ENCODE measurements around the gene MYDGF. TPM values are rescaled to one million over a fixed set of nuclear protein-coding genes. Genes with fewer than 3 reads are reported as not detected.

Gene MYDGF
- total and polyA plus RNA-seq, 4 donors, result 47.7 to 80.0 (median 70.6) TPM

DNA sequence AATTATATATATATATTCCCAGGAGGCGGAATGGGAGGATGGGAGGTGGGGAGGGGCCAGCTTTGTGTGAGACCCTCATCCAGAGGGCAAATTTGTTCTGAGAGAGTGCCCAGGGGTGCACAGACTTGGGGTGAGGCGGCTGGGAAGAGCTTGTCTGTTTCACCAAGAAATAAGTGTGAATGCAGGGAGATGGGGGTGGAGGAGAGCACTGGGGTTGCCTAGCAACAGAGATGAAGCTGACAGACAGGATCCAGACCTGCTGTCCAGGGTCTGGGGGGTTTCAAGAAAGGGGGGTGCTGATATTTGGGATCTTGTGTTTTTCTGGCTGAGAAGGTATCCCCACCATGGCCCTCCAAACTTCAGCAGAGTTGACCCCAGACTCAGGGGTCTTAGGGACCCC is 49.5 kb downstream of the MYDGF start:
- peak in 2 of 6 donors; percentile 45 to 72 for DNase-seq (ENCODE audit: low read depth in 4 of 6, low spot score in 6 of 6)
- H3K4me3 ChIP-seq (ENCODE audit: low read depth, low read length), result no peak overlapping the region

DNA sequence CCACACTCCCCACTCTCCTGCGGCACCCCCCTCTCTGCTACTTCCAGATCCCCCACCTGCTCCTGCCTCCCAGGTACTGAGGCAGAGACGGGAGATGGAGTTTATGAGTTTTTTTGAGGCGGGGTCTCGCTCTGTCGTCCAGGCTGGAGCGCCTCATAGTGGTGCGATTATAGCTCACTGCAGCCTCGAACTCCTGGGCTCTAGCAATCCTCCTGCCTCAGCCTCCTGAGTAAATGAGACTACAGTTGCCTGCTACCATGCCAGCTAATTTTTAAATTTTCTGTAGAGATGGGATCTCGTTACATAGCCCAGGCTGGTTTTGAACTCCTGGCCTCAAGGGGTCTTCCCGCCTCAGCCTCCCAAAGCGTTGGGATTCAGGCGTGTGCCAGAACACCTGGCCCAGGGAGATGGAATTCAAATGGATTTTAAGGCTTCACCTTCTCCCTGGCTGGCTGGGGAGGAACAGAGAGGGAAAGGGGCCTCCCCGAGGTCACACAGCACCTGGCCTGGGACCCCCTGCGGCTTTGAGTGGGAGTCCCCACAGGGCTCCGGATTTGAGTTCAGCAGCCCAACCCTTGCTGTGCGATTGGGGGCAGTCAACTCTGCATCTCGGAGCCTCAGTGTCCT is 50.4 kb downstream of the MYDGF start:
- no peaks in the 10 kb centered on the region for H3K9me3 ChIP-seq (ENCODE audit: control insufficient read depth, insufficient read depth, low read length)

More for the DNA sequence above, 49.5 kb downstream of the MYDGF start:
- Histone ChIP-seq H3K27me3 (ENCODE audit: control insufficient read depth, insufficient read depth, low read length) (peaks cover 2% of the 10 kb centered on the region), H3K4me1 (ENCODE audit: control insufficient read depth, insufficient read depth, low read length) (peaks cover 13% of the 10 kb centered on the region), H3K9me3 (ENCODE audit: control insufficient read depth, insufficient read depth, low read length) (no peaks in the 10 kb centered on the region), H3K36me3 (ENCODE audit: control insufficient read depth, insufficient read depth, low read length) (no peaks in the 10 kb centered on the region), H3K27ac (ENCODE audit: low read depth, low read length) (no peak overlapping the region)
- 33% methylated on average over 2 of the region's 2 CpGs for WGBS (ENCODE audit: insufficient coverage)

DNA sequence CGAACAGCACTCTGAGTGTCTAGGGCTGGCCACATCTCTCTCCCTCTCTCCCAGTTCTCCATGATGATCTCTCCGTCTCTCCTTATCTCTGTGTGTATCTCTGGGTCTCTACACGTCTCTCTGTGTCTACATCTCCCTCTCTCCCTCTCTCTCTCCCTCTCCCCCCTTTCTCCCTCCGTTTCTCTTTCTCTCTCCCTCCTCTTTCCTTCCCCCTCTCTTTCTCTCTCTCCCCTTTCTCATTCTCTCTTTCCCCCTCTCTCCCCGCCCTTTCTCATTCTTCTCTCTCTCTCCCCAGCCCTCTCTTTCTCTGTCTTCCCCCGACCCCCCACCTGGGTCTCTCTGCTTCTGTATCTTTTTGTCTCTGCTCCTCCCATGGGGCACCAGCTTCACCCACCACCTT is 52.1 kb downstream of the MYDGF start:
- WGBS (ENCODE audit: insufficient coverage), result 38% methylated on average over 6 of the region's 6 CpGs
- no peaks in the 10 kb centered on the region for H3K36me3 ChIP-seq (ENCODE audit: control insufficient read depth, insufficient read depth, low read length)
- DNase-seq (ENCODE audit: low read depth in 4 of 6, low spot score in 6 of 6), result no peak
- H3K4me3 ChIP-seq (ENCODE audit: low read depth, low read length), result no peak overlapping the region
- peaks cover 2% of the 10 kb centered on the region for H3K27me3 ChIP-seq (ENCODE audit: control insufficient read depth, insufficient read depth, low read length)
- peaks cover 13% of the 10 kb centered on the region for H3K4me1 ChIP-seq (ENCODE audit: control insufficient read depth, insufficient read depth, low read length)
- no peaks in the 10 kb centered on the region for H3K9me3 ChIP-seq (ENCODE audit: control insufficient read depth, insufficient read depth, low read length)
- H3K27ac ChIP-seq (ENCODE audit: low read depth, low read length), result no peak overlapping the region

More for the DNA sequence above, 50.4 kb downstream of the MYDGF start:
- DNase-seq (ENCODE audit: low read depth in 4 of 6, low spot score in 6 of 6), result no peak
- H3K27ac ChIP-seq (ENCODE audit: low read depth, low read length), result no peak overlapping the region
- peaks cover 2% of the 10 kb centered on the region for H3K27me3 ChIP-seq (ENCODE audit: control insufficient read depth, insufficient read depth, low read length)
- H3K4me3 ChIP-seq (ENCODE audit: low read depth, low read length), result no peak overlapping the region
- peaks cover 13% of the 10 kb centered on the region for H3K4me1 ChIP-seq (ENCODE audit: control insufficient read depth, insufficient read depth, low read length)
- 75% methylated on average over 15 of the region's 17 CpGs for WGBS (ENCODE audit: insufficient coverage)
- no peaks in the 10 kb centered on the region for H3K36me3 ChIP-seq (ENCODE audit: control insufficient read depth, insufficient read depth, low read length)

DNA sequence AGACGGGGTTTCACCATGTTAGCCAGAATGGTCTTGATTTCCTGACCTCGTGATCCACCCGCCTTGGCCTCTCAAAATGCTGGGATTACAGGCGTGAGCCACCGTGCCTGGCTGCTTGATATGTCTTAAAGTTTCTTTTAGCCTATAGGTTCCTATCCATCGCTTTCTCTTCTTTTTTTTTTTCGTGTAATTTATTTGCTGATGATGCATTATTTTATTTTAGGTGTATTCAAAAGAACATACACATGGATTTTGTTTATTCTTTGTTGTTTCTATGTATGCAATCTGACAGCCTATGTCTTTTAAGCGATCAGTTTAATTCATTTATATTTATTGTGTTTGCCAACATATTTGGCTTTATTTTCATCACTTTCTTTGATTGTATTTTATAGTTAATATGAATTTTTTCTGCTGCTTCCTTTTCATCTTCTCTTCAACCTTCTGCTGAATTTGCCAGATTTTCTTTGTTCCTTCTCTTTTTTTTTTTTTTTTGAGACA is 56.8 kb downstream of the MYDGF start:
- Histone ChIP-seq H3K27ac (ENCODE audit: low read depth, low read length) (no peak overlapping the region), H3K27me3 (ENCODE audit: control insufficient read depth, insufficient read depth, low read length) (peaks cover 2% of the 10 kb centered on the region), H3K4me1 (ENCODE audit: control insufficient read depth, insufficient read depth, low read length) (no peaks in the 10 kb centered on the region), H3K36me3 (ENCODE audit: control insufficient read depth, insufficient read depth, low read length) (no peaks in the 10 kb centered on the region), H3K4me3 (ENCODE audit: low read depth, low read length) (no peak overlapping the region), H3K9me3 (ENCODE audit: control insufficient read depth, insufficient read depth, low read length) (no peaks in the 10 kb centered on the region)
- DNase-seq (ENCODE audit: low read depth in 4 of 6, low spot score in 6 of 6), result no peak
- WGBS (ENCODE audit: insufficient coverage), result 84% methylated on average over 3 of the region's 8 CpGs

DNA sequence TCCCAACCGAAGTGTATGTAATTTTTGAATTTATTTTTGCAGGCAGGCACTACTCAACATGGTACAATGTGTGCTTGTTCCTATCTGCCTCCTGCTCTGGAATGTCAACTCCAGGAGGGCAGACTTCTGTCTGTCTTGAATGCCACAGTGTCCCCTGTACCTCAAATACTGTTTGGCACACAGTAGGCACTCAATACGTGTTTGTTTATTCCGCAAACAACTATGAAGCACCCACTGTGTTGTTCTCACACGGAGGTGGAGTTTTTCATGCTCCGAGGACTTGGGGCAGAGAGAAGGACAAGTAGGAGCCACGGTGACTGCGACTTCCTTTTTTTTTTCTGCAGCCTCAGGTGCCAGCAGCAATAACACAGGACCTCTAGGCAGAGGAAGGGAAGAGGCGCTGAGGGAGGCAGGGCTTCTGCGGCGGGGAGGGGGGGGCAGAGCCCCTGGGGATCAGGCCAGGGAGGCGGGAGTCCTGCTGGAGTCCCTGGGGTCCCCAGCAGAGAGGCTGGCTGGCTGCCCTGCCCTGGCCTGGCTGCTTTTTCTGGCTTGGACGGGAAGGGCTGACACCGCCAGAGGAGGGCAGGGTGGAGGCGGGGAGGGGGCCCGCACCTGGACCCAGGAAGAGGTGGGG is 60.1 kb downstream of the MYDGF start:
- no peak overlapping the region for H3K27ac ChIP-seq (ENCODE audit: low read depth, low read length)
- H3K27me3 ChIP-seq (ENCODE audit: control insufficient read depth, insufficient read depth, low read length), result no peaks in the 10 kb centered on the region
- WGBS (ENCODE audit: insufficient coverage), result 26% methylated on average over 15 of the region's 15 CpGs
- H3K4me3 ChIP-seq (ENCODE audit: low read depth, low read length), result no peak overlapping the region
- H3K36me3 ChIP-seq (ENCODE audit: control insufficient read depth, insufficient read depth, low read length), result no peaks in the 10 kb centered on the region
- peaks cover 8% of the 10 kb centered on the region for H3K4me1 ChIP-seq (ENCODE audit: control insufficient read depth, insufficient read depth, low read length)
- H3K9me3 ChIP-seq (ENCODE audit: control insufficient read depth, insufficient read depth, low read length), result no peaks in the 10 kb centered on the region
- no peak for DNase-seq (ENCODE audit: low read depth in 4 of 6, low spot score in 6 of 6)

Other genes with a start within 250 kb of the MYDGF start
- gene UBXN6, start 212.5 kb downstream of the MYDGF start, total RNA-seq, result 10 to 100 TPM; 56.2 to 89.6 TPM
- gene UBXN6, start 212.5 kb downstream of the MYDGF start, polyA plus RNA-seq (ENCODE audit: insufficient read length in 2 of 2), result 100 to 1,000 TPM; 124 to 139 TPM
- 10 to 100 TPM; 23.5 to 45.3 TPM for gene HDGFL2, start 198.0 kb downstream of the MYDGF start, total RNA-seq
- gene HDGFL2, start 198.0 kb downstream of the MYDGF start, polyA plus RNA-seq (ENCODE audit: insufficient read length in 2 of 2), result 10 to 100 TPM; 83.5 to 91.2 TPM
- under 1 TPM; 0.30 to 0.50 TPM for gene PLIN4, start 151.9 kb downstream of the MYDGF start, total RNA-seq
- gene PLIN4, start 151.9 kb downstream of the MYDGF start, polyA plus RNA-seq (ENCODE audit: insufficient read length in 2 of 2), result 1 to 10 TPM; 2.3 to 3.2 TPM
- 1 to 10 TPM; 2.8 to 4.0 TPM for gene PLIN5, start 135.1 kb downstream of the MYDGF start, total RNA-seq
- 10 to 100 TPM; 14.7 to 18.5 TPM for gene PLIN5, start 135.1 kb downstream of the MYDGF start, polyA plus RNA-seq (ENCODE audit: insufficient read length in 2 of 2)
- gene LRG1, start 130.3 kb downstream of the MYDGF start, total RNA-seq, result 1 to 10 TPM in 1 of 2 donors, under 1 TPM in 1; 0.39 to 1.3 TPM
- gene LRG1, start 130.3 kb downstream of the MYDGF start, polyA plus RNA-seq (ENCODE audit: insufficient read length in 2 of 2), result under 1 TPM; 0.36 to 0.54 TPM
- gene SEMA6B, start 110.7 kb downstream of the MYDGF start, total RNA-seq, result 10 to 100 TPM in 1 of 2 donors, 1 to 10 TPM in 1; 8.7 to 19.0 TPM
- gene SEMA6B, start 110.7 kb downstream of the MYDGF start, polyA plus RNA-seq (ENCODE audit: insufficient read length in 2 of 2), result 10 to 100 TPM; 58.9 to 66.8 TPM
- 1 to 10 TPM; 5.5 to 6.3 TPM for gene TNFAIP8L1, start 30.8 kb downstream of the MYDGF start, total RNA-seq
- gene TNFAIP8L1, start 30.8 kb downstream of the MYDGF start, polyA plus RNA-seq (ENCODE audit: insufficient read length in 2 of 2), result 10 to 100 TPM in 1 of 2 donors, 1 to 10 TPM in 1; 8.4 to 11.8 TPM
- gene DPP9, start 53.5 kb upstream of the MYDGF start, total RNA-seq, result 10 to 100 TPM in 1 of 2 donors, 1 to 10 TPM in 1; 9.6 to 14.2 TPM
- gene DPP9, start 53.5 kb upstream of the MYDGF start, polyA plus RNA-seq (ENCODE audit: insufficient read length in 2 of 2), result 10 to 100 TPM; 20.6 to 30.3 TPM
- 10 to 100 TPM; 10.9 to 11.7 TPM for gene FEM1A, start 121.4 kb upstream of the MYDGF start, total RNA-seq
- 1 to 10 TPM; 4.7 to 5.3 TPM for gene FEM1A, start 121.4 kb upstream of the MYDGF start, polyA plus RNA-seq (ENCODE audit: insufficient read length in 2 of 2)
- 1 to 10 TPM; 1.4 TPM for gene TICAM1, start 161.4 kb upstream of the MYDGF start, total RNA-seq
- 1 to 10 TPM; 5.6 to 6.3 TPM for gene TICAM1, start 161.4 kb upstream of the MYDGF start, polyA plus RNA-seq (ENCODE audit: insufficient read length in 2 of 2)
- 10 to 100 TPM; 26.5 to 31.8 TPM for gene PLIN3, start 197.3 kb upstream of the MYDGF start, total RNA-seq
- gene PLIN3, start 197.3 kb upstream of the MYDGF start, polyA plus RNA-seq (ENCODE audit: insufficient read length in 2 of 2), result 10 to 100 TPM; 39.3 to 44.7 TPM
- gene ARRDC5, start 232.6 kb upstream of the MYDGF start, total RNA-seq, result under 1 TPM; 0.17 to 0.30 TPM
- under 1 TPM in 1 of 2 donors, not detected in 1; 0.26 TPM for gene ARRDC5, start 232.6 kb upstream of the MYDGF start, polyA plus RNA-seq (ENCODE audit: insufficient read length in 2 of 2)
- gene UHRF1, start 239.2 kb upstream of the MYDGF start, total RNA-seq, result 10 to 100 TPM; 10.5 to 10.9 TPM
- gene UHRF1, start 239.2 kb upstream of the MYDGF start, polyA plus RNA-seq (ENCODE audit: insufficient read length in 2 of 2), result 10 to 100 TPM; 14.0 to 16.8 TPM

Data from spinal cord (tissue), 10 donors.